ENCODE measurements around the gene SHKBP1. TPM values are rescaled to one million over a fixed set of nuclear protein-coding genes. Genes with fewer than 3 reads are reported as not detected.

SHKBP1 gene
- total and polyA plus RNA-seq, 4 donors = 10.1 to 22.9 (median 15.4) TPM

DNA sequence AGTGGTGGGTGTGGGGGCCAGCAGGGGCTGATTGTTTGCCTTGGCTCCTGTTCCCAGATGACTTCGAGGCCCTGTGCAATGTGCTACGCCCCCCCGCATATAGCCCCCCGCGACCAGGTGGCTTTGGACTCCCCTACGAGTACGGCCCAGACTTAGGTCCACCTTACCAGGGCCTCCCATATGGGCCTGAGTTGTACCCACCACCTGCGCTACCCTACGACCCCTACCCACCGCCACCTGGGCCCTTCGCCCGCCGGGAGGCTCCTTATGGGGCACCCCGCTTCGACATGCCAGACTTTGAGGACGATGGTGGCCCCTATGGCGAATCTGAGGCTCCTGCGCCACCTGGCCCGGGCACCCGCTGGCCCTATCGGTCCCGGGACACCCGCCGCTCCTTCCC is 50.2 kb downstream of the SHKBP1 start:
- 94% methylated on average over 24 of the region's 24 CpGs for WGBS
- no peaks in the 10 kb centered on the region for H3K4me1 ChIP-seq (ENCODE audit: control insufficient read depth in 4 of 4, insufficient read depth in 4 of 4, low read length in 3 of 4)
- H3K27me3 ChIP-seq (ENCODE audit: control insufficient read depth in 4 of 4, insufficient read depth in 4 of 4, low read length in 3 of 4) = no peaks in the 10 kb centered on the region
- no peak for DNase-seq (ENCODE audit: low spot score)
- no peak overlapping the region for H3K4me3 ChIP-seq (ENCODE audit: low read depth in 1 of 3, low read length in 3 of 3)
- H3K9ac ChIP-seq (ENCODE audit: low read depth in 1 of 2, low read length in 2 of 2) = no peak overlapping the region
- no peak overlapping the region for H3K27ac ChIP-seq (ENCODE audit: low read depth in 1 of 2, low read length in 2 of 2)
- no peaks in the 10 kb centered on the region for H3K36me3 ChIP-seq (ENCODE audit: control insufficient read depth in 4 of 4, insufficient read depth in 3 of 4, low read depth in 1 of 4, low read length in 3 of 4)
- H3K9me3 ChIP-seq (ENCODE audit: control insufficient read depth in 4 of 4, low read length in 3 of 4) = no peaks in the 10 kb centered on the region
- no peak for TF ChIP-seq HNF4A (conservative IDR thresholded peaks at IDR 0.05)
- TF ChIP-seq SP1 (IDR thresholded peaks at IDR 0.05) = no peak
- no peak for TF ChIP-seq TAF1 (conservative IDR thresholded peaks at IDR 0.05)
- TF ChIP-seq, protein P1, sequence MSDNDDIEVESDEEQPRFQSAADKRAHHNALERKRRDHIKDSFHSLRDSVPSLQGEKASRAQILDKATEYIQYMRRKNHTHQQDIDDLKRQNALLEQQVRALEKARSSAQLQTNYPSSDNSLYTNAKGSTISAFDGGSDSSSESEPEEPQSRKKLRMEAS (IDR thresholded peaks at IDR 0.05) = no peak
- TF ChIP-seq, protein P2, sequence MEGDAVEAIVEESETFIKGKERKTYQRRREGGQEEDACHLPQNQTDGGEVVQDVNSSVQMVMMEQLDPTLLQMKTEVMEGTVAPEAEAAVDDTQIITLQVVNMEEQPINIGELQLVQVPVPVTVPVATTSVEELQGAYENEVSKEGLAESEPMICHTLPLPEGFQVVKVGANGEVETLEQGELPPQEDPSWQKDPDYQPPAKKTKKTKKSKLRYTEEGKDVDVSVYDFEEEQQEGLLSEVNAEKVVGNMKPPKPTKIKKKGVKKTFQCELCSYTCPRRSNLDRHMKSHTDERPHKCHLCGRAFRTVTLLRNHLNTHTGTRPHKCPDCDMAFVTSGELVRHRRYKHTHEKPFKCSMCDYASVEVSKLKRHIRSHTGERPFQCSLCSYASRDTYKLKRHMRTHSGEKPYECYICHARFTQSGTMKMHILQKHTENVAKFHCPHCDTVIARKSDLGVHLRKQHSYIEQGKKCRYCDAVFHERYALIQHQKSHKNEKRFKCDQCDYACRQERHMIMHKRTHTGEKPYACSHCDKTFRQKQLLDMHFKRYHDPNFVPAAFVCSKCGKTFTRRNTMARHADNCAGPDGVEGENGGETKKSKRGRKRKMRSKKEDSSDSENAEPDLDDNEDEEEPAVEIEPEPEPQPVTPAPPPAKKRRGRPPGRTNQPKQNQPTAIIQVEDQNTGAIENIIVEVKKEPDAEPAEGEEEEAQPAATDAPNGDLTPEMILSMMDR (IDR thresholded peaks at IDR 0.05; ENCODE audit: low read depth, low read length, missing input control) = no peak
- no peak for TF ChIP-seq HNF4G (IDR thresholded peaks at IDR 0.05)
- TF ChIP-seq, protein P3, sequence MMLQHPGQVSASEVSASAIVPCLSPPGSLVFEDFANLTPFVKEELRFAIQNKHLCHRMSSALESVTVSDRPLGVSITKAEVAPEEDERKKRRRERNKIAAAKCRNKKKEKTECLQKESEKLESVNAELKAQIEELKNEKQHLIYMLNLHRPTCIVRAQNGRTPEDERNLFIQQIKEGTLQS (IDR thresholded peaks at IDR 0.05) = no peak
- no peak for TF ChIP-seq GABPA (IDR thresholded peaks at IDR 0.05 in 1 of 2, conservative IDR thresholded peaks at IDR 0.05 in 1 of 2)
- no peak for TF ChIP-seq FOXA2 (IDR thresholded peaks at IDR 0.05)
- no peak for TF ChIP-seq RXRA (IDR thresholded peaks at IDR 0.05)
- no peak for TF ChIP-seq FOXA1 (IDR thresholded peaks at IDR 0.05)
- TF ChIP-seq JUND (IDR thresholded peaks at IDR 0.05) = no peak
- TF ChIP-seq, protein P4, sequence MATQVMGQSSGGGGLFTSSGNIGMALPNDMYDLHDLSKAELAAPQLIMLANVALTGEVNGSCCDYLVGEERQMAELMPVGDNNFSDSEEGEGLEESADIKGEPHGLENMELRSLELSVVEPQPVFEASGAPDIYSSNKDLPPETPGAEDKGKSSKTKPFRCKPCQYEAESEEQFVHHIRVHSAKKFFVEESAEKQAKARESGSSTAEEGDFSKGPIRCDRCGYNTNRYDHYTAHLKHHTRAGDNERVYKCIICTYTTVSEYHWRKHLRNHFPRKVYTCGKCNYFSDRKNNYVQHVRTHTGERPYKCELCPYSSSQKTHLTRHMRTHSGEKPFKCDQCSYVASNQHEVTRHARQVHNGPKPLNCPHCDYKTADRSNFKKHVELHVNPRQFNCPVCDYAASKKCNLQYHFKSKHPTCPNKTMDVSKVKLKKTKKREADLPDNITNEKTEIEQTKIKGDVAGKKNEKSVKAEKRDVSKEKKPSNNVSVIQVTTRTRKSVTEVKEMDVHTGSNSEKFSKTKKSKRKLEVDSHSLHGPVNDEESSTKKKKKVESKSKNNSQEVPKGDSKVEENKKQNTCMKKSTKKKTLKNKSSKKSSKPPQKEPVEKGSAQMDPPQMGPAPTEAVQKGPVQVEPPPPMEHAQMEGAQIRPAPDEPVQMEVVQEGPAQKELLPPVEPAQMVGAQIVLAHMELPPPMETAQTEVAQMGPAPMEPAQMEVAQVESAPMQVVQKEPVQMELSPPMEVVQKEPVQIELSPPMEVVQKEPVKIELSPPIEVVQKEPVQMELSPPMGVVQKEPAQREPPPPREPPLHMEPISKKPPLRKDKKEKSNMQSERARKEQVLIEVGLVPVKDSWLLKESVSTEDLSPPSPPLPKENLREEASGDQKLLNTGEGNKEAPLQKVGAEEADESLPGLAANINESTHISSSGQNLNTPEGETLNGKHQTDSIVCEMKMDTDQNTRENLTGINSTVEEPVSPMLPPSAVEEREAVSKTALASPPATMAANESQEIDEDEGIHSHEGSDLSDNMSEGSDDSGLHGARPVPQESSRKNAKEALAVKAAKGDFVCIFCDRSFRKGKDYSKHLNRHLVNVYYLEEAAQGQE (IDR thresholded peaks at IDR 0.05) = no peak

DNA sequence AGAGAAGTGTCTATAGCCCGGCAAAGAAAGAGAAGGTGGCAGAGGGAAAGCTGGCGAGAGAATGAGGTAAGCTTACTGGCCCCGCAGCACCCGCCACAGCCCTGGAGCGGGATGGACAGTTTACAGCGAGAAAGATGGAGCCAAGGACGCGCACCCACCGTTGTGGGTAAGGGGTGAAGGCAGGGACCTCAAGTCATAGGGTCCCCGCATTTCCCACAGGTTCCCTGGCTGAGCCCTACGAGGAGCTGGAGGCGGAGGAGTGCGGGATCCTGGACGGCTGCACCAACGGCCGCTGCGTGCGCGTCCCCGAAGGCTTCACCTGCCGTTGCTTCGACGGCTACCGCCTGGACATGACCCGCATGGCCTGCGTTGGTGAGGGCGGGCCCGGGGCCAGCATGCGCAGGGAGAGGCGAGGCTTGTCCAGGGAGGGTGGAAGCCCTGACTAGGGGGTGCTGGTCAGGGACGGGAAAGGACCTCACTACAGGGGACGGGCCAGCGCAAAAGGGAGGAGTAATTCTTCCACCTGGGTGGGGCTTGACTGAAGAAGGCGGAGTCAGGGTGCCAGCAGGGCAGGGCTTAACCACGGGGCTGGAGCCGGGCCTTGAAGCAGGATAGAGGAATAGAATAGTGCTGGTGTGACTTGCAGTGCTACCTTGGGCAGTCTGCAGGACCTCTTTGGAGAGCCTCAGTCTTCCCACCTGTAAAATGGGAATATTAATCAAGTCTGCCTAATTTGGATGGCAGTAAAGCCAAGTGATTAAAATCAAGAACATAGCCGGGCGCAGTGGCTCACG is 51.0 kb downstream of the SHKBP1 start:
- DNase-seq (ENCODE audit: low spot score) = no peak
- no peak overlapping the region for H3K27ac ChIP-seq (ENCODE audit: low read depth in 1 of 2, low read length in 2 of 2)
- TF ChIP-seq JUND (IDR thresholded peaks at IDR 0.05) (no peak), HNF4G (IDR thresholded peaks at IDR 0.05) (no peak), HNF4A (conservative IDR thresholded peaks at IDR 0.05) (no peak)
- TF ChIP-seq, protein P3 (IDR thresholded peaks at IDR 0.05) = no peak
- no peaks in the 10 kb centered on the region for H3K9me3 ChIP-seq (ENCODE audit: control insufficient read depth in 4 of 4, low read length in 3 of 4)
- 89% methylated on average over 39 of the region's 39 CpGs for WGBS
- no peaks in the 10 kb centered on the region for H3K36me3 ChIP-seq (ENCODE audit: control insufficient read depth in 4 of 4, insufficient read depth in 3 of 4, low read depth in 1 of 4, low read length in 3 of 4)
- no peaks in the 10 kb centered on the region for H3K27me3 ChIP-seq (ENCODE audit: control insufficient read depth in 4 of 4, insufficient read depth in 4 of 4, low read length in 3 of 4)
- no peak overlapping the region for H3K4me3 ChIP-seq (ENCODE audit: low read depth in 1 of 3, low read length in 3 of 3)
- no peak overlapping the region for H3K9ac ChIP-seq (ENCODE audit: low read depth in 1 of 2, low read length in 2 of 2)
- no peaks in the 10 kb centered on the region for H3K4me1 ChIP-seq (ENCODE audit: control insufficient read depth in 4 of 4, insufficient read depth in 4 of 4, low read length in 3 of 4)
